Small intestine (tissue), 7 donors: ENCODE data around the gene OPCML. TPM values are rescaled to one million over a fixed set of nuclear protein-coding genes. Genes with fewer than 3 reads are reported as not detected.
"Not testable (repeated sequence)": the region's sequence is repeated elsewhere in the genome, so short reads cannot be mapped to it uniquely, and the experiment has no call there.

Source experiments
- DNase-seq, 2 donors: peaks; one replicate each; pipeline versions ENCODE4 v3.0.0 to v3.0.0-alpha.2; 2013
- FAIRE-seq: peaks from 2 replicates; lab custom pipeline; 2012; peaks lifted over from hg19 to GRCh38; lab: Jason Lieb, UNC
- H3K27ac ChIP-seq, 3 donors: one replicate each; pipeline ENCODE4 v1.5.1; 2013; ENCODE audit warnings: low read length in 2 of 3, mild to moderate bottlenecking in 2 of 3, control low read depth in 1 of 3, inconsistent platforms in 1 of 3, low read depth in 1 of 3, moderate library complexity in 1 of 3
- H3K27me3 ChIP-seq, 3 donors: one replicate each; pipeline ENCODE4 v1.6.1; 2013; ENCODE audit warnings: low read length in 3 of 3, inconsistent platforms in 1 of 3; ENCODE audit not compliant: control insufficient read depth in 3 of 3, insufficient read depth in 3 of 3
- H3K36me3 ChIP-seq, 3 donors: one replicate each; pipeline ENCODE4 v1.6.1; 2013; ENCODE audit warnings: low read length in 3 of 3, inconsistent platforms in 1 of 3, low read depth in 1 of 3, mild to moderate bottlenecking in 1 of 3, moderate library complexity in 1 of 3; ENCODE audit not compliant: control insufficient read depth in 3 of 3, insufficient read depth in 2 of 3
- H3K4me1 ChIP-seq, 3 donors: one replicate each; pipeline ENCODE4 v1.6.1; 2013; ENCODE audit warnings: low read length in 2 of 3, inconsistent platforms in 1 of 3, low read depth in 1 of 3, mild to moderate bottlenecking in 1 of 3, moderate library complexity in 1 of 3; ENCODE audit not compliant: control insufficient read depth in 3 of 3, insufficient read depth in 2 of 3
- H3K4me3 ChIP-seq, 3 donors: one replicate each; pipeline ENCODE4 v1.5.1; 2013; ENCODE audit warnings: low read length in 3 of 3, control low read depth in 1 of 3, inconsistent platforms in 1 of 3, low read depth in 1 of 3, mild to moderate bottlenecking in 1 of 3, moderate library complexity in 1 of 3
- H3K9me3 ChIP-seq, 2 donors: one replicate each; pipeline ENCODE4 v1.6.1; 2013; ENCODE audit warnings: low read depth in 1 of 2, low read length in 1 of 2; ENCODE audit not compliant: control insufficient read depth in 2 of 2, insufficient read depth in 1 of 2
- WGBS, 3 donors: extraction: QIAGEN DNeasy Blood & Tissue Kit; methylation state at CpG; one replicate each; pipeline ENCODE4 v1.1.7; 2013; 5-methylcytosine and 5-hydroxymethylcytosine counted together
- polyA plus RNA-seq, 4 donors: library from polyadenylated mRNA; stranded (reverse) in 3 of 4; unstranded in 1 of 4; fragments of 200-250 nt in 3 of 4; fragments of 120-200 nt in 1 of 4; gene quantifications; one replicate each; pipeline versions ENCODE4 v1.2.1 to v1.2.3, GENCODE V29; 2013
- donor health status: healthy with polysubstance abuse.
- donor health status: control.
- donor health status: control.
- donor health status: Bipolar disorder and iron deficiency.
- donor health status: healthy.

The OPCML gene
- polyA plus RNA-seq, 4 donors, result 0.16 to 2.0 TPM; not detected in 2

GRCh38 chr11:132405728-132406127 lies 1126.6 kb downstream of the OPCML start:
- DNase-seq (no peak), FAIRE-seq (no peak)
- no peaks in the 10 kb centered on the region for H3K27me3 ChIP-seq
- no peak overlapping the region for H3K27ac ChIP-seq
- H3K4me3 ChIP-seq, result no peak overlapping the region
- no peaks in the 10 kb centered on the region for H3K4me1 ChIP-seq
- 13 to 25% (median 18%) methylated on average over 4 of the region's 4 CpGs for WGBS, 3 donors
- no peaks in the 10 kb centered on the region for H3K9me3 ChIP-seq
- no peaks in the 10 kb centered on the region for H3K36me3 ChIP-seq

- H3K4me3 ChIP-seq, result no peak overlapping the region
- H3K9me3 ChIP-seq, result no peaks in the 10 kb centered on the region
- FAIRE-seq (no peak), DNase-seq (peak; percentile 9 to 12)
- H3K36me3 ChIP-seq, result no peaks in the 10 kb centered on the region
- no peak overlapping the region for H3K27ac ChIP-seq
- H3K4me1 ChIP-seq, result no peaks in the 10 kb centered on the region
- 13 to 20% (median 16%) methylated on average over 8 of the region's 8 CpGs for WGBS, 3 donors
- no peaks in the 10 kb centered on the region for H3K27me3 ChIP-seq
Measured at GRCh38 chr11:132402071-132402684, 1130.1 kb downstream of the OPCML start.

- H3K36me3 ChIP-seq, result no peaks in the 10 kb centered on the region
- no peaks in the 10 kb centered on the region for H3K27me3 ChIP-seq
- FAIRE-seq, result no peak
- no peaks in the 10 kb centered on the region for H3K9me3 ChIP-seq
- 78 to 88% (median 79%) methylated on average over 4 of the region's 4 CpGs for WGBS, 3 donors
- no peak overlapping the region for H3K4me3 ChIP-seq
- H3K4me1 ChIP-seq, result no peaks in the 10 kb centered on the region
- DNase-seq, result no peak
- H3K27ac ChIP-seq, result no peak overlapping the region
Measured at GRCh38 chr11:132396318-132396717, 1136.0 kb downstream of the OPCML start.

GRCh38 chr11:132395434-132395833 lies 1136.9 kb downstream of the OPCML start:
- Histone ChIP-seq H3K27me3 (no peaks in the 10 kb centered on the region), H3K36me3 (no peaks in the 10 kb centered on the region), H3K4me1 (no peaks in the 10 kb centered on the region), H3K4me3 (no peak overlapping the region), H3K27ac (no peak overlapping the region), H3K9me3 (no peaks in the 10 kb centered on the region)
- DNase-seq, result no peak
- no peak for FAIRE-seq

- H3K27ac ChIP-seq, result no peak overlapping the region
- WGBS, 3 donors, result 90 to 92% (median 92%) methylated on average over 3 of the region's 3 CpGs
- H3K4me1 ChIP-seq, result no peaks in the 10 kb centered on the region
- FAIRE-seq, result no peak
- DNase-seq, result no peak
- no peaks in the 10 kb centered on the region for H3K27me3 ChIP-seq
- H3K9me3 ChIP-seq, result peaks cover 0 to 15% of the 10 kb centered on the region in 2 donors
- no peak overlapping the region for H3K4me3 ChIP-seq
- no peaks in the 10 kb centered on the region for H3K36me3 ChIP-seq
Measured at GRCh38 chr11:132379540-132379939, 1152.8 kb downstream of the OPCML start.

- Histone ChIP-seq H3K9me3 (peaks cover 0 to 7% of the 10 kb centered on the region in 2 donors), H3K27me3 (no peaks in the 10 kb centered on the region), H3K4me1 (no peaks in the 10 kb centered on the region), H3K4me3 (no peak overlapping the region), H3K36me3 (no peaks in the 10 kb centered on the region), H3K27ac (no peak overlapping the region)
- 92 to 94% (median 93%) methylated on average over 4 of the region's 4 CpGs for WGBS, 3 donors
- FAIRE-seq (no peak), DNase-seq (no peak)
Measured at GRCh38 chr11:132373405-132374143, 1158.7 kb downstream of the OPCML start.

- not testable (repeated sequence) for H3K27me3 ChIP-seq, H3K4me3 ChIP-seq, DNase-seq, H3K9me3 ChIP-seq, FAIRE-seq, H3K27ac ChIP-seq, H3K4me1 ChIP-seq, H3K36me3 ChIP-seq
Measured at GRCh38 chr11:132370114-132370513, 1162.2 kb downstream of the OPCML start.

- FAIRE-seq (no peak), DNase-seq (no peak)
- H3K9me3 ChIP-seq, result no peaks in the 10 kb centered on the region
- 84 to 92% (median 85%) methylated on average over 3 of the region's 3 CpGs for WGBS, 3 donors
- no peak overlapping the region for H3K4me3 ChIP-seq
- no peaks in the 10 kb centered on the region for H3K27me3 ChIP-seq
- no peaks in the 10 kb centered on the region for H3K36me3 ChIP-seq
- H3K27ac ChIP-seq, result no peak overlapping the region
- no peaks in the 10 kb centered on the region for H3K4me1 ChIP-seq
Measured at GRCh38 chr11:132367293-132367692, 1165.0 kb downstream of the OPCML start.
